ENCODE data around the gene TRIM72. TPM values are rescaled to one million over a fixed set of nuclear protein-coding genes. Genes with fewer than 3 reads are reported as not detected.

Gene TRIM72
- total and polyA plus RNA-seq, 2 of the 8 experiments (the other 6 are each of a cell fraction or from before 2014, with no cell fraction given) = 0.57 to 2.1 TPM

DNA sequence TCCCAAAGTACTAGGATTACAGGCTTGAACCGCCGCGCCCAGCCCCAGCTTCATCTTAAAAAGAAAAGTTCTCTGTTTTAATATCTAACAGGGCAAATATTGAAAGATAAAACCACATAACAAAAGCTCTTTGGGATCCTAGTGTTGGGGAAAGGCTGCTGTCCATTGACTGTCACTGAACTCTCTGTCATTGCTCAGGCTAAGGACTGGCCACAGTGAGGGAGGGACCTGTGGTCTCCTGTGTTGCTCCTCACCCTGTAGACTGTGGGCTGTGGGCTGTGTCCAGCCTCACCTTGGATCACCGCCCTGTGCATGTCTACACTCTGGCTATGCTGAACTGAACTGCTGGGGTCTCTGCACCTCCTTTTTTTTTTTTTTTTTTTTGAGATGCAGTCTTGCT, 14.3 kb downstream of the TRIM72 start (continued):
- TF ChIP-seq SRF (IDR thresholded peaks at IDR 0.05; ENCODE audit: low read depth, low read length) (no peak), SUZ12 (IDR thresholded peaks at IDR 0.05; ENCODE audit: low read length) (no peak), TEAD4 (IDR thresholded peaks at IDR 0.05; ENCODE audit: low read depth, low read length) (no peak)
- TF ChIP-seq, protein P1, sequence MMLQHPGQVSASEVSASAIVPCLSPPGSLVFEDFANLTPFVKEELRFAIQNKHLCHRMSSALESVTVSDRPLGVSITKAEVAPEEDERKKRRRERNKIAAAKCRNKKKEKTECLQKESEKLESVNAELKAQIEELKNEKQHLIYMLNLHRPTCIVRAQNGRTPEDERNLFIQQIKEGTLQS (IDR thresholded peaks at IDR 0.05; ENCODE audit: insufficient read depth, low read depth, low read length) = no peak

Data from H1 (cell line).